G401 (cell line): ENCODE measurements around the gene FAM222A. TPM values are rescaled to one million over a fixed set of nuclear protein-coding genes. Genes with fewer than 3 reads are reported as not detected.

Source experiments
- DNase-seq: peaks from one replicate; pipeline ENCODE4 v3.0.0-alpha.2; 2015; ENCODE audit warnings: low spot score
- in situ Hi-C: cut with HindIII; loops from 2 replicates; pipeline ENCODE4 v1.10.0; 2016; ENCODE audit warnings: low sequenced_read_pairs, mixed read lengths
- total RNA-seq: library from RNA; depleted of rRNA; stranded (reverse); fragments of >200 nt; shearing (Covaris generic); gene quantifications from 2 replicates; pipeline ENCODE4 v1.2.3, GENCODE V29; 2014

The FAM222A gene
- total RNA-seq, 1 experiment from 2014 or later = 4.0 TPM

DNA sequence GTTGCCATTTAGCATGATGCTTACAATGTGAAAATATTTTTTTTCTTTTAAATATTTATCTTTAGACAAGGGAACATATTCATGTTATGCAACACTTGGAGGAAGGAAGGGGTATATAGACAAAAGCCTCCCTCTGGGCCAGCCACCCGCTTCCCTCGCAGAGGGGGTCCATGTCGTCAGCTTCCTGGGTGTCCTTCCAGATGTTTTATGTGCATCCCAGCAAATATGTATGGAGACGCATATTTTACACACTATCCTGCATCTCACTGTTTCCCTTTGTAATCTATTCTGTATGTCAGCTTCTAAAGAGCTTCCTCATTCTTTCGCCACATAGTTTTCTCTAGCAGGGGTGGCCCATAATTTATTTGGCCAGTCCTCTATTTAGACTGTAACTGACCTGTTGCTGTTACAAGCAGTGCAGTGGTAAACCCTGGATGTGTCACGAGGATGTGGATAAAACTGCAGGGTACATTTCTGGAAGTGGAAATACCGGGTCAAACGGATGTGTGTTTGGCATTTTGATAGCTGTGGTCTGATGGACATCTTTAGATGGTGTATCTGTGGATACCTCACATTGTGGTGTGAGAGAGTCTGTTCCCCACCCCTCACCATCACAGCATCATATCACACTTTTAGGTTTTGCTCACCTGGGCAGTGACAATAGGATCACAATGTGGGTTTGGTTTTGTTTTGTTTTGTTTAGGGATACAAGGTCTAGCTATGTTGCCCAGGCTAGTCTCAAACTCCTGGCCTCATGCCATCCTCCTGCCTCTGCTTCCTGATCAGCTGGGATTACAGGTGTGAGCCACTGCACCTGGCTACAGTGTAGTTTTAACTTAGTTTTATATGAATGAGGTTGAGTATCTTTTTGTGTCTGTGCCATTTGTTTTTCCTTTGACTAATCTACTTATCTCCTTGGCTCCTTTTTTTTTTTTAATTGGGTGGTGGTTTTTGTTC lies 31.6 kb downstream of the FAM222A start:
- in situ Hi-C loops = no loop called here
- DNase-seq = no peak

DNA sequence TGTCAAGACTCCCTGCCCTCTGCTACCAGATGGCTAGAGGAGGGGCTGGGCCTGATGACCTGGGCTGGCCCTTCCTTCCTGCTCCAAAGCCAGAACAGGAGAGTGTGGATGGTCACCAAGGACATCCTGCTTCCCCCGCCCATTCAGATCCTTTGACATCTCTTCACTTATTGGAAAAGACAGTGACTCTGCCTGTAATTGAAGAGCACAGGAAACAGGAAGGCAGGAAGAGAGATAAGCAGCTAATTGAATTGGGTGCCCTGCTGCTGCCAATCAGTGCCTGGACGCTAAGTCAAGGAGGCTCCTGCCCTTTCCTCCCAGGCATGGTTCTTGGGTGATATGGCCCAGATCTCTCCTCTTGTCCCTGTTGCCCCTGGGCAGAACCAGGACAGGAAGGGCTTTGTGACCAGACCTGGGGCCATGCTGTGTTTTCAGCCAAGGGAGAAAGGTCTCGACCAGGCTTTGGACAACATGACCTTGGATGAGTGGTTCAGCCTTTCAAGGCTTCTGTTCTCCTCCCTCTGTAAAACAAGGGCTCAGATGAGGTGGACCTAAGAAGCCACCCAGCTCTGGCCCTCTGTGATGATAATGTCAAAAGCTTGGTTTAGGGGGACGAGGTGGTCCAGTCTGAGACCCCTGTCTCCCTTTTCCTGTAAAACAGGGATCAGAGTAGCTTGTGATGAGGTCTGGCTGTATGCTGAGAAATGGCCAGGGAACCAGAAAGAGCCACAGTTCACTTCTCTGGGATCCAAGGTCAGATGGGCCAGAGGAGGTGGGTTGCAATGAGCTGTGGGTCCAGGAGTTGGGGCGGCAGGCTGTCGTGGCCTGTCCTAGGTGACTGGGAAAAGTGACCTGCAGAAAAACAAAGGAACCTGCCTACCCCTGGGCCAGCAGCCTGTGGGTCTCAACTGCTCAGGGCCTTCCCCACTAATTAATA lies 38.8 kb downstream of the FAM222A start:
- DNase-seq = no peak
- in situ Hi-C loops = no loop called here

- no peak for DNase-seq
- in situ Hi-C loops = no loop called here
These were observed 39.4 kb downstream of the FAM222A start for GRCh38 chr12:109753054-109753401.

- in situ Hi-C loops = no loop called here
- no peak for DNase-seq
These were observed 40.3 kb downstream of the FAM222A start for GRCh38 chr12:109753959-109754358.

DNA sequence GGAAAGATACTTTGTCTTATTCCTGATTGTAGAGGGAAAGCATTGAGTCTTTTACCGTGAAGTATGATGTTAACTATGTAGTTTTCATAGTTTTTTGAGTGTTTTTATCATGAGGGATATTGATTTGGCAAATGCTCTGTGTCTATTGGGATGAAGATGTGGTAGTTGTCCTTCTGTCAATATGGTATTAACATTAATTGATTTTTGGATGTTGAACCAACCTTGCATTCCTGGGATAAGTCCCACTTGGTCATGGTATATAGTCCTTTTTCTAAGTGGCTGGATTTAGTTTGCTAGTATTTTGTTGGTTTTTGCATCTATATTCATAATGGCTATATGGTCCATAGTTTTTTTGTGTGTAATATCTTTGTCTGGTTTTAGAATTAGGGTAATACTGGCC lies 42.8 kb downstream of the FAM222A start:
- DNase-seq = no peak
- in situ Hi-C loops = no loop called here

DNA sequence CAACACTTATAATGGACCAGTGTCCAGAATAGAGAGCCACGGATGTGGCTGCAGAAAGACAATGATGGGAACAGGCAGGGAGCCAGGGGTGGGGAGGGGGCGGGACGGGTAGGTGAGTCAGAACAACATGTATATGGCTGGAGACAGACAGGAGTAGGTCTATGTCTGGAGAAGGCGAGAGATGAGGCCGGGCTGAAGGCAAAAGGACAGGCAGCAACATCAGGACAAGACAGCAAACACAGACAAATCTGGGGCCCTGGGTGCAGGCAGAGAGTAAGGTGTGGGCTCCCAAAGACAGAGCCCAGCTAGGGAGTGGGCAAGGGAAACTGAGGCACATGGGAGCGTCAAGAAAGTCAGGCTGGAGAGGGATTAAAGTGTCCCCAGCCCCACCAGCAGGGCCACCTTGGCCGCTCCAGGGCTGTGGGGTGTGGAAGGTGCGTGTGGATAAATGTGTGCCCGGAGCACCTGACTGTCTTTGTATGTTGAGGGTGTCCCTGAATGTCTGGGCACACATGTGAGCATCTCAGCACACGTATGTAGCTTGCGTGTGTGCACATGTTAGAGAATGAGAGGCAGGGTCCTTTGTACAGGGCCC lies 44.1 kb downstream of the FAM222A start:
- in situ Hi-C loops = no loop called here
- no peak for DNase-seq

DNA sequence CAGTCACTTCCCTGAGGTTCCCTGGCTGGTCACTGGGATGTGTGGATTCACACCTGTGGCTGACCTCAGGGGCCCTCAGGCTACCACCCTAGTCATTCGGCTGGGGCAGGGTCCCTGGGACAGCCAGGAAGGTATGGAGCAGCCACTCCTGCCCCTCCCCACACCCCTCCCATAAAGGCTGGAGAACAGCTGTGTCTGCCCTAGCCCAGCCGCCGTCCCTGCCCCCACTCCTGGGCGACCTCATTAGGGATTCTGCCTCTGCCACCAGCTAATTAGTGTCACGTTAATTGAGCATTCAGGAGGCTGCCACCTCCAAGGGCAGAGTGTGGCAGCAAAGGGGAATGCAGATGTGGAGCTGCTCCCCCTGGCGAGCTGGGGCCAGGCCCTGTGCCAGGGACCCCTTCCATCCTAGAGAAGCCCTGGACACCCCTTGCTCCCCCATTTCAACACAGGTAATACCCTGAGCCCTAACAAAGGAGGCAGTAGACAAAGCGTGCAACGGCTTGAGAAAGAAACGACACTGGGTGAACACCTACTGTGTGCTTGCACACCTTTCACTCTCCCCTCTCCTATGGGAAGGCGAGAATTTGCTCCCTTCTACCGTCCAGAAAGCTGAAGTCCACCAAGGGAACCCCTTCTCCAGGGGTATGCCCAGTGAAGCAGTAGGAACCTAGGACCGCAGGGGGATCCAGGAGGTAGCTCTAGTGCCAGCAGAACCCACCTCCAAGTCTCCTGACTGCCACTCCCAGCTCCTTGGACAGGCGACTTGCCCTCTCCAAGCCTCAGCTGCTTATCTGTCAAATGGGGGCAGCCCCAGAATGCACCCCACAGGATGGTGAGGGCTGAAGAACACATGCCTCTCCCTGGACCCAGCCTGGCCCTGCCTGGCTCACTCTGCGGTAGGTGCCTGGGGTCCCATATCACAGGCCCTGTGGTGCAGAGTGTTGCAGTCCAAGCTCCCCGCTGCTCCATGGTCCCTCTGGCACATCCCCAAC lies 45.1 kb downstream of the FAM222A start:
- in situ Hi-C loops = no loop called here
- no peak for DNase-seq

DNA sequence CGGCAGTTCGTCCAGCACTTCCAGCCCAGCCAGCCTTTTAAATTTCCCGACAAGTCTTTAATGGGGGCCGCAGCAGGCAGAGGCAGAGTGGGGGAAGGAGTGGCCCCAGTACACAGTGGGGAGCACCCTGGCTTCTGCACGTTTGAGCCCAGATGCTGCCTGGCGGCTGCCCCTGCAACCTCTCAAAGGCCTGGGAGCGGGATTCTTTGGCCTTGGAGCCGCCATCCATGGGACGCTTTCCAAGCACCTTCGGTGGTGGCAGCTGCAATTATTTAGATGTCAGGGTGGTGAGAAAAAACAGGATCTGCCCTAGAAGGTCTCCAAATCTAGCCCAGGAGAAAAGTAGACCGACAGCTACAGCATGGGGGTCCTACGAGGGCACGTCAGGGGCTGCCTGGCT lies 46.0 kb downstream of the FAM222A start:
- in situ Hi-C loops = no loop called here
- no peak for DNase-seq

DNA sequence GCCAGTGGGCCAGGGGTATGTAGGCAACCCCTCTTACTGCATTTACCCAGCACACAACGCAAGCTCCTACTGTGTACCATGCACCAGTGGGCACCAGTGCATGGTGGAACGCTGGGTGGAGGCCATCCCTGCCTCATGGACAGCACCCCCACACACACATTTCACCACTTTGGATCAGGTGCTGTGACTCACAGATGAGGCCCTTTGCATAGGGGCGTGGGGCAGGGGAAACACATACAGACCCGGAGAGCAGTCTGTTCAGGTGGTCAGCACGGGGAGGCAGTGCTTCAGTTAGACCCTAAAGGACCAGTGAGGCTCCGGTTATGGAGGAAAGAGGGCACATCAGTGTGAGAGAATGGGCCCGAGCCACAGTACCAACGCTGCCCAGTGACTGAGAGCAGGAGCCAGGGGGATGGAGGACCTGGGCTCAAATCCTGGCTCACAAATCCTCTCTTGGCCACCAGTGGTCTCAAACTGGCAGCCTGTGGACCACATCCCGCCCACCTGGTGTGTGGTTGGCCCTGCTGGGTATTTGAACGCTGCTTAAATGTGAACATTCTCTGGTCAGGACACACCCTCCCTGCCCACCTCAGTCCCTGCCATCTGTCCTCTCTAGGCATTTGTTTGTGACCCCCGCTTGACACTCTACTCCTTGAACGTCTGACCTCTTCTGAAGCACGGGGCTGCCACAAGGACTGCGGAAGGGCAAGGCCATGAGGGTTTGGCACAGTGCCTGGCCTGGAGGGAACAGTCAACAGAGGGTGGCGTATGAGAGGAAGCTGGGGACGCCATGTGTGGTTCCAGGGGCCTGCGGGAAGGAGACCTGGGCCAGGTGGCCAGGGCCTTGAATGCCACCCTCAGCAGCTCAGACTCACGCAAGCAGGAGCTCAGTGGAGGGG lies 46.7 kb downstream of the FAM222A start:
- no peak for DNase-seq
- in situ Hi-C loops = no loop called here

GRCh38 chr12:109760930-109761921 lies 47.6 kb downstream of the FAM222A start:
- no peak for DNase-seq
- in situ Hi-C loops = no loop called here

DNA sequence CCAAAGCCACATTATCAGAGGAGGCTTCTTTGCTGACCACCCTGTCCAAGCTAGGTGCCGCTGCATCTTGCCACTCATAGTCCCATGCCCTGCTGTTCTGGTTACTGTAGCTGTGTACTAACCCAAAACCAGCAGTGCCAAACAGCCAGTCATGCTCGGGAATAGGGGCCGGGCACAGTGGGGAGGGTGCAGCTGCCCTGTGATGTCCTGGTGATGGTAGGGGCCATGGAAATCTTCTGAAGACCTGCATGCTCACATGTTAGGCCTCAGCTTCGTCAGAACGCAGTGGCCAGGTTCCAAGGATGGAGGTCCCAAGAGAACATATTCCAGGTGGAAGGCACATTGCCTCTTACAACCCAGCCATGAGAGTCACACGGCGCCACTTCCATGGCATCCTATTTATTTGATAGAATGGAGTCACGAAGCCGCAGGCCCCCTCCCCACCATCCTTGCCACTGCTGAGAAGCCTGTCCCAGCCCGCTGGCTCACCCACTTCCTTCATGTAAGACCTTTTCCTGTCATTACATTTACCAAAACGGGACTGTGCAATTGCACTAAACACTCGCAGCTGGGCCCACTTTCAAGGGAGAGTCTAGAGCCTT lies 48.5 kb downstream of the FAM222A start:
- in situ Hi-C loops = no loop called here
- DNase-seq = no peak

GRCh38 chr12:109762673-109763191 lies 49.1 kb downstream of the FAM222A start:
- in situ Hi-C loops = no loop called here
- DNase-seq = no peak

DNA sequence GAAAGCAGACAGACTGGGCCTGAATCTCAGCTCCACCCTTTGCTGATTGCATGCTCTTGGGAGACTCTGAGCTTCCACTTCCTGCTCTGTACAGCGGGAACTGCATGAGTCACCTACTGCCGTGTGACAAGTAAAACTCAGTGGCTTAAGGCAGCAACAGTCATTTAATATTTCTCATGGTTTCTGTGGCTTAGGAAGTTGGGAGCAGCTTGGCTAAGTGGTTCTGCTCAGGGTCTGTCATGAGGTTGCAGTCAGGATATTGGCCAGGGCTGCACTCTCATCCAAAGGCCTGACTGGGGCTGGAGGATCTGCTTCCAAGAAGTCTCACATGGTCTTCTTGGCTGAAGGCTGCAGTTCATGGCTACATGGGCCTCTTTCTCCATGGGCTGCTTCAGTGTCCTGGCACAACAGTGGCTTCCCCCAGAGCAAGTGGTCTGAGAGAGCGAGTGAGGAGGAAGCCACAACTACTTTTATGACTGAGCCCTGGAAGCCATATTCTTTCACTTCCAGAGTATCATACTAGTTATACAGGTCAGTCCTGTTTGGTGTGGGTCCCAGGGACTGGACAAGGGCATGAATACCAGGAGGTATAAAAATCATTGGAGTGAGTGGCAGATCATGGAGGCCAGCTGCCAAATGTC lies 49.7 kb downstream of the FAM222A start:
- in situ Hi-C loops = no loop called here
- no peak for DNase-seq

DNA sequence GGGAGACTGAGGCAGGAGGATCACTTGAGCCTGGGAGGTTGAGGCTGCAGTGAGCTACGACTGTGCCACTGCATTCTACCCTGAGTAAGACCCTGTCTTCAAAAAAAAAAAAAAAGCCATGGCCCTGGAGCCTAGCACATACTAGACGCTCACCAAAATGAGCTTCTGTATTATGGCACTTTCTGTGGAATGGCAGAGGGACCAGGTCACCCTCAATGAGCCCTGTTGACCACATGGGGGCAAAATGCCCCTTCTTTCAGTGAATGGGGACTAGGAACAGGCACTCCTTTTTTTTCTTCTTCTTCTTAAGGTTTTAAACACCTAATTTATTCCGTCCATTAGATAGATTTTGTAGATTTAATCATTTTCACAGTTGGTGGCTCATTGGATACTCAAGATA lies 50.5 kb downstream of the FAM222A start:
- peak; percentile 19 for DNase-seq

DNA sequence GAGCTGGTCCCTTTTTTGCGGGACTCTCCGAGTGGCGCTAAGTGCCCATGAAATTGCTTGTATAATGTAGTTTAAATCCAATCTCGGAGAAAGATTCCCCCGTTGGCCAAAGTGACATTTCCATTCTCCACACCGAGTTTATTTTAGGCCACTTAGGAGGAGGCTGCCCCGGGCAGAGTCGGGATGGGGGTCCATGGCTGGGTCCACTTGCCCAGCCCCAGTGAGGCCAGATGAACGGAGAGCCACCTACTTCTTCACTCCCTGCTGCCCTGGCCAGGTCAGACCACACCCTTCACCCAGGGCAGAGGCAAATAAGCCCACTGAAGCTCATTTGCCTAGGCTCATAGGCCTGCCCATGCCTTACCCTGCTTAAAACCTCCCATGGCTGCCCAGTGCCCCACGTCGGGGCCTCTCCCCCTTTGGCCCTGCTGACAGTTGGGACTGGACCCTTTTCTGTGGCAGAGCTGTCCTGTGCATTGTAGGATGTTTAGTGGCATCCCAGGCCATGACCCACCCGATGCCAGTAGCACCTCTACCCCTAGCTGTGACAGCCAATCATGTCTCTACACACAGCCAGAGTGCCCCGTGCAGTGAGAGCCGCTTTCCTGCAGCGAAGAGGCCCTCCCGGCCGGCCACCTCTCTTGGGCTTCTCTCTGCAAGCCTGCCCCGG lies 51.3 kb downstream of the FAM222A start:
- in situ Hi-C loops = no loop called here
- DNase-seq = no peak

More for the DNA sequence above, 50.5 kb downstream of the FAM222A start:
- in situ Hi-C loops = no loop called here
